ENCODE data around the gene ENDOV. TPM values are rescaled to one million over a fixed set of nuclear protein-coding genes. Genes with fewer than 3 reads are reported as not detected.

Gene ENDOV
- total RNA-seq, 4 donors from 2014 or later: 13.2 to 72.6 (median 36.8) TPM

DNA sequence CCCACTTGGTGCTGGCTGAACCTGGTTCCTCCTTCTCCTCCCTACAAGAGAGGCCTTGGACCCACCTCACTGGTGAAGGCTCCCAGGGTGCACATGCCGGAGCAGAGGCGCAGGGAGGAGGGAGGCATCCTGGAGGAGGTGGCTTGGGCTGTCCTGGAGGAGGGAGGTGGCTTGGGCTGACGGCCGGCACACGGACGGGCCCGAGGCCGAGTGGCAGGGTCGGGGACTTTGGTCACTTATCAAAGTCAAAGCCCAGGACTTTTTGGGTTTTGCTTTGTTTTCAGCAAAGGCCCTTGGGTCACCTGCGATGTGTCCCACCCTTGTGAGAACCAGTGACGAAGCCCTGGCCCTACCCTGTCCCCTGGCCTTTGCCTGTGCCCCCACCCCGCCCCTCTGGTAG lies 28.5 kb downstream of the ENDOV start:
- H3K9me3 ChIP-seq: no peaks in the 10 kb centered on the region
- TF ChIP-seq, protein P1, sequence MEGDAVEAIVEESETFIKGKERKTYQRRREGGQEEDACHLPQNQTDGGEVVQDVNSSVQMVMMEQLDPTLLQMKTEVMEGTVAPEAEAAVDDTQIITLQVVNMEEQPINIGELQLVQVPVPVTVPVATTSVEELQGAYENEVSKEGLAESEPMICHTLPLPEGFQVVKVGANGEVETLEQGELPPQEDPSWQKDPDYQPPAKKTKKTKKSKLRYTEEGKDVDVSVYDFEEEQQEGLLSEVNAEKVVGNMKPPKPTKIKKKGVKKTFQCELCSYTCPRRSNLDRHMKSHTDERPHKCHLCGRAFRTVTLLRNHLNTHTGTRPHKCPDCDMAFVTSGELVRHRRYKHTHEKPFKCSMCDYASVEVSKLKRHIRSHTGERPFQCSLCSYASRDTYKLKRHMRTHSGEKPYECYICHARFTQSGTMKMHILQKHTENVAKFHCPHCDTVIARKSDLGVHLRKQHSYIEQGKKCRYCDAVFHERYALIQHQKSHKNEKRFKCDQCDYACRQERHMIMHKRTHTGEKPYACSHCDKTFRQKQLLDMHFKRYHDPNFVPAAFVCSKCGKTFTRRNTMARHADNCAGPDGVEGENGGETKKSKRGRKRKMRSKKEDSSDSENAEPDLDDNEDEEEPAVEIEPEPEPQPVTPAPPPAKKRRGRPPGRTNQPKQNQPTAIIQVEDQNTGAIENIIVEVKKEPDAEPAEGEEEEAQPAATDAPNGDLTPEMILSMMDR (IDR thresholded peaks at IDR 0.05): no peak
- no peak for TF ChIP-seq POLR2A (IDR thresholded peaks at IDR 0.05)
- no peak for DNase-seq

GRCh38 chr17:80443916-80444643 lies 29.1 kb downstream of the ENDOV start:
- H3K36me3 ChIP-seq: no peaks in the 10 kb centered on the region
- TF ChIP-seq, protein P1 (IDR thresholded peaks at IDR 0.05): no peak
- no peak for TF ChIP-seq POLR2A (IDR thresholded peaks at IDR 0.05)

More for the DNA sequence above, 28.5 kb downstream of the ENDOV start:
- Histone ChIP-seq H3K4me1 (no peaks in the 10 kb centered on the region), H3K36me3 (no peaks in the 10 kb centered on the region), H3K27ac (no peak overlapping the region), H3K4me3 (no peak overlapping the region), H3K27me3 (no peaks in the 10 kb centered on the region)

DNA sequence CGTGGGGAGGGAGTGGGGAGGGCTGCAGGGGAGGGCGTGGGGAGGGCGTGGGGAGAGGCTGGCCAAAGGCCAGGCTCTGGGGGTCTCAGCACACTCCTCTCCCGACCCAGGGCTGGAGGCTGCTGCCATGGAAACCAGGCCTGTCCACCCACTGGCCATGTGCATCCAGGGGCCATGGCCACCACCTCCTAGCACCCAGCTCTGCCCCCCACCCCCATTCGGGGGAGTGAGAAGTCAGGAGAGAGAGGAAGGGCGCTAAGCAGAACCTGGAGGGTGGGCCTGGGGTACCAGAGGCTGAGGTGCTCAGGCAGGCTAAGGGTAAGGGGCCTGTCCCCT lies 29.6 kb downstream of the ENDOV start:
- no peak for DNase-seq
- TF ChIP-seq POLR2A (IDR thresholded peaks at IDR 0.05): no peak
- TF ChIP-seq, protein P1 (IDR thresholded peaks at IDR 0.05): no peak
- H3K27me3 ChIP-seq: no peaks in the 10 kb centered on the region
- no peak overlapping the region for H3K27ac ChIP-seq
- H3K4me3 ChIP-seq: no peak overlapping the region
- H3K9me3 ChIP-seq: no peaks in the 10 kb centered on the region
- no peaks in the 10 kb centered on the region for H3K4me1 ChIP-seq
- H3K36me3 ChIP-seq: no peaks in the 10 kb centered on the region

More at GRCh38 chr17:80443916-80444643, 29.1 kb downstream of the ENDOV start:
- Histone ChIP-seq H3K9me3 (no peaks in the 10 kb centered on the region), H3K4me1 (no peaks in the 10 kb centered on the region), H3K27me3 (no peaks in the 10 kb centered on the region), H3K27ac (no peak overlapping the region), H3K4me3 (no peak overlapping the region)
- no peak for DNase-seq

DNA sequence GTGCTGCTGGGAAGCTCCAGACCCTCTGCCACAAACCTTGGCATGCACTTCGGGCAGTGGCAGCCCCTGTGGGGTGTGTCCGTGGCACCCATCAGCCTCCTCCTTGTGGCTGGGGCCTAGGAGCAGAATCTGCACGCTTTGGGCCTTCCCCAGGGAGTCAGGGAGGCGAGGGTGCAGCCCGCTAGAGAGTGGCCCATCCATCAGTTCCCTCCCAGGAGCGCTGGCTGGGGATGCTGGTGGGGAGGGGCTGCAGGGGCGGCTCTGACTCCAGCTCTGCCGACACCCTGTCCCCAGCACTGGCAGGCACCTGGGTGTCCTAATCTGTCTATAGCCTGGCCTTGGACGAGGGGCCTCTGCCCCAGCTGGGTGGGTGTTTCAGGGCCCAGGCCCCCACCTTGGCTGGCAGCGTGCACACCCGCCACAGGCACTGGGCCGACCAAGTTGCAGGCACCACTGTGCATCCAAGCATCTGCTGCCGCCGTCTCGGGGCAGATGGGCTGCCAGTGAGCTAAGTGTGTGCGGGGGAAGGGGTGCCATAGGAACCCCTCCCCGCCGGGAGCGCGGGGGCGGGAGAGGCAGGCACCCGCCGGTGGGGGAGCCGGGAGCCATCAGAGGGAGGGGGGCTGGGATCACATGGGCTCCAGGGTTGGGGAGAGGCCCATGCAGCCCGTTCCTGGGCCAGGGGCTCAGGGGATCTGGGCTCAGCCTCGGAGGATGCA lies 30.2 kb downstream of the ENDOV start:
- H3K36me3 ChIP-seq: no peaks in the 10 kb centered on the region
- TF ChIP-seq POLR2A (IDR thresholded peaks at IDR 0.05): no peak
- TF ChIP-seq, protein P1 (IDR thresholded peaks at IDR 0.05): no peak
- no peak overlapping the region for H3K27ac ChIP-seq
- DNase-seq: no peak
- peaks cover 0 to 2% (median 0%) of the 10 kb centered on the region in 4 donors for H3K4me1 ChIP-seq
- no peaks in the 10 kb centered on the region for H3K27me3 ChIP-seq
- no peak overlapping the region for H3K4me3 ChIP-seq
- no peaks in the 10 kb centered on the region for H3K9me3 ChIP-seq

DNA sequence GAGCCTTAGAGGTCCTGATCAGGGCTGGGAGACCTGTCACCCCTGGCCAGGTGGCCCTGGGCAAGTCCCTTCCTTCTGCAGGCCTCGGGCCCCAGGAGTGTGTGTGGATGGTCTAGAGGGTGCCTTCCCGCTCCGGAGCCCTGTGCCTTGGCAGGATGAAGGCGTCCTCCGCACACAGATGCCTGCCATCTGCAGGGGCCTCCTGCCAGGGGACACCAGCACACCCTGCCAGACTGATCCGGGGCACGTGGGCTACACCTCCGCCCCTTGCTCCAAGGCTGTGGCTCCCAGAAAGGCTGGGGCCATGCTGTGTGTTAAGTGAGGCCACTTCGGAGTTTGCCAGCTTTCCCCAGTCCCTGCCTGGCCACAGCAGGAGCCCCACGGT lies 30.8 kb downstream of the ENDOV start:
- Histone ChIP-seq H3K4me3 (no peak overlapping the region), H3K36me3 (no peaks in the 10 kb centered on the region), H3K27me3 (no peaks in the 10 kb centered on the region), H3K9me3 (no peaks in the 10 kb centered on the region), H3K27ac (no peak overlapping the region), H3K4me1 (peaks cover 0 to 7% (median 0%) of the 10 kb centered on the region in 4 donors)
- no peak for DNase-seq
- TF ChIP-seq, protein P1 (IDR thresholded peaks at IDR 0.05): no peak
- TF ChIP-seq POLR2A (IDR thresholded peaks at IDR 0.05): no peak
